Stimulated activated CD8-positive, alpha-beta memory T cell treated with anti-CD3 and anti-CD28 coated beads, Interleukin-12 subunit alpha, Interleukin-12 subunit beta, amount 100 ng/mL, for 1 hour (primary cell): ENCODE measurements around the gene TMEM270.
"Not testable (repeated sequence)": the region's sequence is repeated elsewhere in the genome, so short reads cannot be mapped to it uniquely, and the experiment has no call there.

Experiments
- DNase-seq: peaks from one replicate; pipeline ENCODE4 v3.0.0-alpha.2; 2020; ENCODE audit warnings: low read depth

Gene TMEM270

GRCh38 chr7:73861305-73861704, 346 bp downstream of the TMEM270 start:
- DNase-seq: no peak

- no peak for DNase-seq
Observed at GRCh38 chr7:73864981-73865711, 4.2 kb downstream of the TMEM270 start.

- no peak for DNase-seq
Observed at GRCh38 chr7:73865738-73866445, 4.9 kb downstream of the TMEM270 start.

GRCh38 chr7:73866446-73866767, 5.4 kb downstream of the TMEM270 start:
- no peak for DNase-seq

- no peak for DNase-seq
Observed at GRCh38 chr7:73869011-73869798, 8.2 kb downstream of the TMEM270 start.

- no peak for DNase-seq
Observed at GRCh38 chr7:73870041-73870492, 9.1 kb downstream of the TMEM270 start.

GRCh38 chr7:73871163-73872011, 10.4 kb downstream of the TMEM270 start:
- DNase-seq: no peak

GRCh38 chr7:73872056-73872908, 11.3 kb downstream of the TMEM270 start:
- no peak for DNase-seq

- no peak for DNase-seq
Observed at GRCh38 chr7:73876361-73876760, 15.4 kb downstream of the TMEM270 start.

- no peak for DNase-seq
Observed at GRCh38 chr7:73876973-73877372, 16.0 kb downstream of the TMEM270 start.

GRCh38 chr7:73879977-73880681, 19.2 kb downstream of the TMEM270 start:
- no peak for DNase-seq

GRCh38 chr7:73880755-73881328, 19.9 kb downstream of the TMEM270 start:
- DNase-seq: no peak

- no peak for DNase-seq
Observed at GRCh38 chr7:73881352-73882046, 20.5 kb downstream of the TMEM270 start.

GRCh38 chr7:73882047-73882402, 21.1 kb downstream of the TMEM270 start:
- DNase-seq: no peak

- not testable (repeated sequence) for DNase-seq
Observed at GRCh38 chr7:73884867-73885422, 24.0 kb downstream of the TMEM270 start.

GRCh38 chr7:73885433-73885974, 24.5 kb downstream of the TMEM270 start:
- DNase-seq: no peak

- DNase-seq: no peak
Observed at GRCh38 chr7:73885975-73886798, 25.2 kb downstream of the TMEM270 start.

GRCh38 chr7:73887762-73888161, 26.8 kb downstream of the TMEM270 start:
- DNase-seq: no peak
